ENCODE results near the gene PEX14. TPM values are rescaled to one million over a fixed set of nuclear protein-coding genes. Genes with fewer than 3 reads are reported as not detected.

The PEX14 gene
- total and polyA plus RNA-seq, 9 of the 15 experiments (the other 6 are each of a cell fraction or from before 2014, with no cell fraction given), result 2.6 to 45.7 (median 22.7) TPM

DNA sequence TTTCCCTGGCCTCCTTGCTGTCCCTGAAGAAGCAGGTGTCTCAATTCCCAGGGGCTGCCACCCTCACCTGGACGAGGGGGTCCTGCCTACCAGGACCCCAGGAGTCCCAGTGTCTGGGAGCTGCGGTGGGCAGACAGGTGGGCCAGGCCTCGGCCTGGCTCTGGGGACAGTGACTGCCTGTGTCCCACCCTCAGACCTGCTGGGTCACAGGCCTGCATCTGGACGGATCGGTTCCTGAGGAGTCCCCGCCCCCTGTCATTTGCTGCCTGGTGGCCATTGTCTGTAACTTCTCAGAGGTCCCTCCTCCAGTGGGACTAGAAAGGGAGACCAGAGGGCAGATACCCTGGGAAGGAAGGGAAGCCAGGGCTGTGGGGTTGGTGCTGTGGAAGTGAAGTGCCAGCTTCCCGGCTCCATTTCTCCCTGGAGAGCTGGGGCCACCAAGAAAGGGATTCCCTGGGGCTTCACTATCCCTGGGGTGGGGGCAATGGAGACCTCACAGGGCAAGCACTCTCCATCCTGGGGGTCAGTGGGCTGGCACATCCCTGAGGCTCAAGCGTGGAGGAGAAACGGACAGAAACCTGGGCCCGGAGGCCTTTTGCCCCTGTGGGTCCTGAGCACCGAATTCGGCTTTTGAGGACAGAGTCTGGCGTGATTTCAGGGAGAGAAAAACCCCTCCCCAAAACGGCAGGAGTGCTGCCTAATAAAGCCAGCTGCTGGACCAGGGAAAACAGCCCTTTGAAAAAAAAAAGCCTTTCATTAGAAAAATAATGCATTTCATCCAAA lies 157.3 kb downstream of the PEX14 start:
- in situ Hi-C loops (cut with MboI) (no loop called here), intact Hi-C loops (cut with micrococcal nuclease) (no loop called here)
- H3K79me2 ChIP-seq (ENCODE audit: control insufficient read depth, insufficient read depth, low read length), result no peaks in the 10 kb centered on the region
- no peak overlapping the region for H3K27ac ChIP-seq (ENCODE audit: extremely low read depth, low read depth, low read length)
- DNase-seq (ENCODE audit: extremely low read depth in 1 of 4, low spot score in 3 of 4), result peak in 1 of 4 experiments; percentile 44
- H4K20me1 ChIP-seq (replicated peaks; ENCODE audit: control insufficient read depth, insufficient read depth, low read length), result peaks cover 3% of the 10 kb centered on the region; the same call in 1 of the 2 replicates
- peaks cover 27% of the 10 kb centered on the region; the same call in 1 of the 3 replicates for H3K36me3 ChIP-seq (ENCODE audit: control insufficient read depth, insufficient read depth, low read length)
- BruUV-seq (replicated peaks), result no TSS peak
- ATAC-seq, result no peak
- H3K4me1 ChIP-seq (replicated peaks in 1 of 2; ENCODE audit: control insufficient read depth in 2 of 2, insufficient read depth in 2 of 2, low read length in 2 of 2), result peaks cover 0 to 45% of the 10 kb centered on the region in 2 experiments; a peak in 1 of 5 replicates
- H2AFZ ChIP-seq (ENCODE audit: low read depth, low read length), result no peak overlapping the region
- FAIRE-seq, result no peak
- H3K9ac ChIP-seq (ENCODE audit: insufficient read depth in 1 of 2, low read depth in 2 of 2, low read length in 2 of 2), result peak overlapping the region in 1 of 2 experiments; percentile 60; a peak in 1 of 4 replicates
- ChIA-PET CTCF (ENCODE audit: low intra/inter-chr PET ratio) (no interaction called here), POLR2A (interaction anchor here (0.6 kb wide), 1 partner anchor 234 kb away, joined by 3 read pairs; no protein-coding TSS in a partner anchor)
- H3K9me1 ChIP-seq (ENCODE audit: control insufficient read depth, insufficient read depth, low read length), result peaks cover 3% of the 10 kb centered on the region
- no peak overlapping the region for H3K4me2 ChIP-seq (ENCODE audit: insufficient read depth, low read length)
- no peak overlapping the region for H3K4me3 ChIP-seq
- H3K9me3 ChIP-seq (replicated peaks; ENCODE audit: control insufficient read depth, insufficient read depth, low read depth, low read length), result no peaks in the 10 kb centered on the region
- no peaks in the 10 kb centered on the region; a peak in 1 of 5 replicates for H3K27me3 ChIP-seq (ENCODE audit: control insufficient read depth in 2 of 2, insufficient read depth in 2 of 2, low read length in 2 of 2)
- 72% methylated on average over 13 of the region's 14 CpGs for WGBS (ENCODE audit: insufficient coverage, low coverage, missing lambda C conversion rate)
- TF ChIP-seq ZC3H11A (IDR thresholded peaks at IDR 0.05; ENCODE audit: low read depth, low read length) (no peak), SUPT5H (IDR thresholded peaks at IDR 0.05) (no peak), FOXP1 (CRISPR knock-in tag; IDR thresholded peaks at IDR 0.05) (no peak), MEF2D (tag; conservative IDR thresholded peaks at IDR 0.05; ENCODE audit: low read depth) (no peak), NBN (IDR thresholded peaks at IDR 0.05; ENCODE audit: low read depth) (no peak), ZNF551 (CRISPR knock-in tag; IDR thresholded peaks at IDR 0.05) (no peak), L3MBTL2 (IDR thresholded peaks at IDR 0.05) (no peak), ZNF263 (CRISPR knock-in tag; IDR thresholded peaks at IDR 0.05; ENCODE audit: borderline replicate concordance) (no peak)
- TF ChIP-seq, protein P1, sequence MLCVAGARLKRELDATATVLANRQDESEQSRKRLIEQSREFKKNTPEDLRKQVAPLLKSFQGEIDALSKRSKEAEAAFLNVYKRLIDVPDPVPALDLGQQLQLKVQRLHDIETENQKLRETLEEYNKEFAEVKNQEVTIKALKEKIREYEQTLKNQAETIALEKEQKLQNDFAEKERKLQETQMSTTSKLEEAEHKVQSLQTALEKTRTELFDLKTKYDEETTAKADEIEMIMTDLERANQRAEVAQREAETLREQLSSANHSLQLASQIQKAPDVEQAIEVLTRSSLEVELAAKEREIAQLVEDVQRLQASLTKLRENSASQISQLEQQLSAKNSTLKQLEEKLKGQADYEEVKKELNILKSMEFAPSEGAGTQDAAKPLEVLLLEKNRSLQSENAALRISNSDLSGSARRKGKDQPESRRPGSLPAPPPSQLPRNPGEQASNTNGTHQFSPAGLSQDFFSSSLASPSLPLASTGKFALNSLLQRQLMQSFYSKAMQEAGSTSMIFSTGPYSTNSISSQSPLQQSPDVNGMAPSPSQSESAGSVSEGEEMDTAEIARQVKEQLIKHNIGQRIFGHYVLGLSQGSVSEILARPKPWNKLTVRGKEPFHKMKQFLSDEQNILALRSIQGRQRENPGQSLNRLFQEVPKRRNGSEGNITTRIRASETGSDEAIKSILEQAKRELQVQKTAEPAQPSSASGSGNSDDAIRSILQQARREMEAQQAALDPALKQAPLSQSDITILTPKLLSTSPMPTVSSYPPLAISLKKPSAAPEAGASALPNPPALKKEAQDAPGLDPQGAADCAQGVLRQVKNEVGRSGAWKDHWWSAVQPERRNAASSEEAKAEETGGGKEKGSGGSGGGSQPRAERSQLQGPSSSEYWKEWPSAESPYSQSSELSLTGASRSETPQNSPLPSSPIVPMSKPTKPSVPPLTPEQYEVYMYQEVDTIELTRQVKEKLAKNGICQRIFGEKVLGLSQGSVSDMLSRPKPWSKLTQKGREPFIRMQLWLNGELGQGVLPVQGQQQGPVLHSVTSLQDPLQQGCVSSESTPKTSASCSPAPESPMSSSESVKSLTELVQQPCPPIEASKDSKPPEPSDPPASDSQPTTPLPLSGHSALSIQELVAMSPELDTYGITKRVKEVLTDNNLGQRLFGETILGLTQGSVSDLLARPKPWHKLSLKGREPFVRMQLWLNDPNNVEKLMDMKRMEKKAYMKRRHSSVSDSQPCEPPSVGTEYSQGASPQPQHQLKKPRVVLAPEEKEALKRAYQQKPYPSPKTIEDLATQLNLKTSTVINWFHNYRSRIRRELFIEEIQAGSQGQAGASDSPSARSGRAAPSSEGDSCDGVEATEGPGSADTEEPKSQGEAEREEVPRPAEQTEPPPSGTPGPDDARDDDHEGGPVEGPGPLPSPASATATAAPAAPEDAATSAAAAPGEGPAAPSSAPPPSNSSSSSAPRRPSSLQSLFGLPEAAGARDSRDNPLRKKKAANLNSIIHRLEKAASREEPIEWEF (CRISPR knock-in tag; IDR thresholded peaks at IDR 0.05), result no peak
- TF ChIP-seq, protein P2, sequence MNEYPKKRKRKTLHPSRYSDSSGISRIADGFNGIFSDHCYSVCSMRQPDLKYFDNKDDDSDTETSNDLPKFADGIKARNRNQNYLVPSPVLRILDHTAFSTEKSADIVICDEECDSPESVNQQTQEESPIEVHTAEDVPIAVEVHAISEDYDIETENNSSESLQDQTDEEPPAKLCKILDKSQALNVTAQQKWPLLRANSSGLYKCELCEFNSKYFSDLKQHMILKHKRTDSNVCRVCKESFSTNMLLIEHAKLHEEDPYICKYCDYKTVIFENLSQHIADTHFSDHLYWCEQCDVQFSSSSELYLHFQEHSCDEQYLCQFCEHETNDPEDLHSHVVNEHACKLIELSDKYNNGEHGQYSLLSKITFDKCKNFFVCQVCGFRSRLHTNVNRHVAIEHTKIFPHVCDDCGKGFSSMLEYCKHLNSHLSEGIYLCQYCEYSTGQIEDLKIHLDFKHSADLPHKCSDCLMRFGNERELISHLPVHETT (CRISPR knock-in tag; conservative IDR thresholded peaks at IDR 0.05 in 1 of 2, IDR thresholded peaks at IDR 0.05 in 1 of 2), result no peak
- TF ChIP-seq, protein P3, sequence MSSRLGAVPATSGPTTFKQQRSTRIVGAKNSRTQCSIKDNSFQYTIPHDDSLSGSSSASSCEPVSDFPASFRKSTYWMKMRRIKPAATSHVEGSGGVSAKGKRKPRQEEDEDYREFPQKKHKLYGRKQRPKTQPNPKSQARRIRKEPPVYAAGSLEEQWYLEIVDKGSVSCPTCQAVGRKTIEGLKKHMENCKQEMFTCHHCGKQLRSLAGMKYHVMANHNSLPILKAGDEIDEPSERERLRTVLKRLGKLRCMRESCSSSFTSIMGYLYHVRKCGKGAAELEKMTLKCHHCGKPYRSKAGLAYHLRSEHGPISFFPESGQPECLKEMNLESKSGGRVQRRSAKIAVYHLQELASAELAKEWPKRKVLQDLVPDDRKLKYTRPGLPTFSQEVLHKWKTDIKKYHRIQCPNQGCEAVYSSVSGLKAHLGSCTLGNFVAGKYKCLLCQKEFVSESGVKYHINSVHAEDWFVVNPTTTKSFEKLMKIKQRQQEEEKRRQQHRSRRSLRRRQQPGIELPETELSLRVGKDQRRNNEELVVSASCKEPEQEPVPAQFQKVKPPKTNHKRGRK (tag; IDR thresholded peaks at IDR 0.05), result no peak
